GM21737 (cell line): ENCODE measurements around the gene CX3CR1.
A peak's percentile ranks its signal among the peaks of the same experiment; 100 is the strongest.

Source experiments
- ATAC-seq: cut with Tn5 transposase; IDR thresholded peaks from one replicate; pipeline ENCODE4 v1.9.1; 2021; ENCODE audit warnings: mild to moderate bottlenecking, moderate library complexity; ENCODE audit not compliant: unreplicated experiment

CX3CR1 gene

DNA sequence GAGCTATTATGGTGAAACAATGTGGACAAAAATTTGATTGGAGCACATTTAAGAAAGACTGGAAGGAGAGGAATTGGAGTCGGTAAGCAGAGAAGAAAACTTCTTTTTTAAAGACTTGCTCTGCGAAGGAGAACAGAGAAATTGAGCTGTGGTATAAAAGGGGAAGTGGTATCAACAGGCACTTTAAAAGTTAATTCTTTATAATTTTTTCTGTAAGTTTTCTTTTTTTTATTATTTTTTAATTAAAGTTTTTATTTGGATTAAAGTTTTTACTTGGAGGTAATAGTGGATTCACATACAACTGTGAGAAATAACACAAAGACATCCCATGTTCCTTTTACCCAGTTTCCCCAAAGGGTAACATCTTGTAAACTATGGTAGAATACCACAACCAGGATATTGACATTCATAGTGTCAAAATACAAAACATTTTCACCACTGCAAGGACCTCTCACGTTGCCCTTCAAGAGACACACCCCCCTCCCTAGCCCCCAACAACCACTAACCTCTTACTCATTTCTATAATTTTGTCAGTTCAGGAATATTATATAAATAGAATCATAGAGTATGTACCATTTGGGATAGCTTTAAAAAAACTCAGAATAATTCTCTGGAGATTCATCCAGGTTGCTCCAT is 53.6 kb downstream of the CX3CR1 start:
- no peak for ATAC-seq

DNA sequence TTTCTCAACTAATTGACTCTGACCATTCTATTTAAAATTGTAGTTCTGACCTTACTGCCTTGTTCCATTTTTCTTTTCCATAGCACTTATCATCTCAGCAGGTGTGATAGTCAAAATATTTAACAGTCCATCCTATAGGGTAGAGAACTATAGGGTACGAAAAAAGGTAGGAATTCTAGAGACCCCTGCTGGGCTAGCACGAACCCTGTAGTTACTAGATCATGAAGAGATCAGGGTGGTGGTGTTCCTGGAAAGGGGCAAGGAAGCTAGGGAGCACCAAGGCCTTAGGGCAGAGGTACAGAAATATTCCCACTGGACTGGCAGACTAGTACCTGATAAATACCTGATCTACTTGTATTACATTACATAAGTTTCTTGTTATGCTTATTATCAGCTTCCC is 55.5 kb downstream of the CX3CR1 start:
- no peak for ATAC-seq

DNA sequence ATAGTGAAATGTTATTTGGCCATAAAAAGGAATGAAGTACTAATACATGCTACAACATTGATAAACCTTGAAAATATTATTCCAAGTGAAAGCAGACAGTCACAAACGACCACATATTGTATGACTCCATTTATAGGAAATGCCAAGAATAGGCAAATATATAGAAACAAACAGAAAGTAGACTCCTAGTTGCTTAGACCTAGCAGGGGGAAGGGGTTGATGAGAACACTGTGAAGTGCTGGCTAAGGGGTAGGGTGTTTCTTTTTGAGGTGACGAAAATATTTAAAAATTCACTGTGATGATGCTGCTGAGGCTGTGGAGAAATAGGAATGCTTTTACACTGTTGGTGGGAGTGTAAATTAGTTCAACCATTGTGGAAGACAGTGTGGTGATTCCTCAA is 56.9 kb downstream of the CX3CR1 start:
- ATAC-seq = no peak

DNA sequence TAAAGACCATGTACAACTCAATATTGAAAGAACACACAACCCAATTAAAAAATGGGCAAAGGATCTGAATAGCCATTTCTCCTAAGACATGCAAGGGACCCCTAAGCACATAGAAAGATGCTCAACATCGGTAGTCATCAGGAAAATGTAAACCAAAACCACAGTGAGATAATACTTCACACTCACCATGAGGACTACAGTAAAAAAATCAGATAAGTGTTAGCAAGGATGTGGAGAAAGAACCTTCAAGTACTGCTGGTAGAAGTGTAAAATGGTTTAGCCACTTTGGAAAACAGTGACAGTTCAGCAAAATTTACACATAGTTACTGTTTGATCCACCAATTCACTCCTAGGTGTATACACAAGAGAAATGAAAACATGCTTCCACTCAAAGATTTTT is 57.4 kb downstream of the CX3CR1 start:
- no peak for ATAC-seq

DNA sequence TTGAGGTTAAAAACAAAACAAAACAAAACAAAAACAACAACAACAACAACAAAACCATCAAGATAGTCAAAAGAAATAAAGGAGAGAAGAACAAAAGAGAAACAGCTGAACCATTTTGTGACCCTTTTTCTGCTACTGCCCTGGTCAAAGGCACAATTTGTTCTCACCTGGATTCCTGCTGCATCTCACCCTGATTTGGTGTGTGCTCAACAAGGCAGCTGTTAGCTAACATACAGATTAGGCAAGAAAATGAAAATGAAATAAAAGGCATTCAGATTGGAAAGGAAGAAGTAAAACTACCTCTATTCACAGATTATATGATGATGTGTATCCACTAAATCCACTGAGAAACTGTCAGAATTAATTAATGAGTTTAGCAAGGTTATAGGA is 58.7 kb downstream of the CX3CR1 start:
- no peak for ATAC-seq

DNA sequence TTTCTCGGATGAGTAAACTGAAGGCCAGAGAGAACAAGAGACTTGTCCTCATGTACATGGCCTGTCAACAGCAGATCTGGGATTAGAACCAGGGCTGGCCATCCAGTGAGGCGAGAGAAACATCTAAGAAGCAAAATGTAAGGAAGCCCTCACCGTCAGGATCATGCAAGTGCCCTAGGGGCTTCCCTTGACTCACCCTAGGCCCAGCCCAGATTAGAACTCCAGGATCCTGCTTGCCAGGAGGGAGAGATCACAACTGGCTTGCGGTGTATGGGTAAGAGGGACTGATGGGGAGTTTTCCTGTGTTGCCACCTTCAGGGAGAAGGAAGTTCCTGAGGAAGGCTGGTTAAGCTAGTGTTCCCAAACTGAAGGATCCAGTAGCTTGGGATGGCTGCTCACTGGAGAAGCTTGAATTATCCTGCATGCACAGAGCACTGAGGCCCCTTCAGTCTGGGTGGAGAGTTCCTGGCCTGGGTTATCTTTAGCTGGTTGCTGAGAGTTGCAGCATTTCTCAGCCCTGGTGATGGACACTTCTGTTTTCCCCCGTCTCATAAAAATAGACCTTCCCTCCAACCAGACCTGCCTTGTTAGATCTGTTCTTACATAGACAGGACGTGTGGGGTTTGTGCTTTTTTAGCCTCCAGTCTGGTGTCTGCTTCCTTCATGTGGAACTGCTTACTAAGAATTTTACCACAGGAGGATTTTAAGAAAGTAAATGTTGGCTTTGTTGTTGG is 59.3 kb downstream of the CX3CR1 start:
- ATAC-seq = no peak

DNA sequence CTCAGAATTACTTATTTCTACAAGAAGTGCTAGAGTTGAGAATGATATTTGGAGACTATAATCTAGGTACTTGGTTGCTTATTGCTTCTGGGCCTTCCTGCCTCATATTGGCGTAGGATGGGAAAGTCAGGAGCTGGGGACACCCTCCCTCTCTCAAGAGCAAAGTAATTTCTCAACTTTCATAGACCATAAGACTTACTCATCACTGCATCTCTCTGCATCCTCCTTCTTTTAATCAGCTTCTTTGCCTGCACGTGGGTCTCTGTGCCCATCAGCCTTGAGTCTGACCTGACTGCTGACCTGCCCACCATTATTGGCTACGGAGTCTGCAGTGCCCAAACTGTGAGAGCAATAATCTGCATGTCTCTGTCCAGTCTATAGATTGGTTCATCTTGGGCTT is 60.1 kb downstream of the CX3CR1 start:
- ATAC-seq = no peak

DNA sequence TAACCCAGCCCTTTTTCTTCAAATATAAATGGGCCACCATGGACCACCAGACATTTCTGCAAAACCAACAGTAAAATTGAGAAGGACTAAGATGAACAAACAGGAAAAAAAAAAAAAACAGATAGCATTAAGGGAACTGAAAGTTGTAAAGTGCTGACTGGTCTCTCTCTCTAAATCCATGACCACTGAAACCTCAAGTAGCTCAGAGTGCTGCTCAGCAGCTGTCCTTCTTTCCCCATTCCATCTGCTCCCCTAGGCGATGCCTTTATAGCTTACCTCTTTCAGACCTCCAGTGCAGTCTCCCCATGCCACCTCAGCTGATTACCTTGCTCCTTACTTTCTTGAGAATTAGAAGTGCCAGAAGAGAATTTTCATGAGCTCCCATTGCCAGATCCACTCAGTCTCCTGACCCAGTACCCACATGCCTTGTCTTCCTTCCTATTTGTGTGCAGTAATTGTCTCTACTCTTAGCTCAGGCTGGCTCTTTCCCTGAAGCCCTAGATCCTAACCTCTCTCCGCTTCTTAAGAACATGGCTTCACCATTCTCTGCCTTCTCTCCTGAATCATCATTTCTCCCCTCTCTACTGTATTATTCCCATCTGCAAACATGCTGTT is 63.6 kb downstream of the CX3CR1 start:
- ATAC-seq = peak; percentile 93

DNA sequence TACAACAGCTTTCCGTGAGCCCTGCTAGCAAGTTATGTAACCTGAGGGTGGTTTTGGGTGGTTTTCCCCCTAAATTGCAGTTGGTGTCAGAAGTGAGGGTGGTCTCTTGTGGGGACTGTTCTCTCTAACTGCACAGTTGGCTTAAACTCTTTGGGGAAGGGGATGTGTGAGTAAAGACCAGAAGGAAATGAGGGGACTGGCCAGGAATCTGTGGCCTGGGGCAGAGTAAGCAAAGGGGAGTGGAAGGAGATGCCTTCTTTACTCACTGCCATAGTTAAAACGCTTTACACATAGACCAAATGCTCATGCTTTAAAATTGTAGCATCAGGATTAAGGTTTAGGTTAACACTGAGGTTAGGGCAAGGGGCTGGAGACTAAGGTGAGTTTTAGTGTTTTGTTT is 66.2 kb downstream of the CX3CR1 start:
- no peak for ATAC-seq
